Dermis blood vessel endothelial cell (primary cell): ENCODE data around the gene ITGAL. TPM values are rescaled to one million over a fixed set of nuclear protein-coding genes. Genes with fewer than 3 reads are reported as not detected.
A peak's percentile ranks its signal among the peaks of the same experiment; 100 is the strongest.
"Not testable (repeated sequence)": the region's sequence is repeated elsewhere in the genome, so short reads cannot be mapped to it uniquely, and the experiment has no call there.

ENCODE experiments used
- DNase-seq: peaks from one replicate; pipeline ENCODE4 v3.0.0; 2010
- total RNA-seq: library from RNA; depleted of rRNA; stranded (reverse); fragments of >200 nt; gene quantifications from 2 replicates; pipeline ENCODE4 v1.2.3, GENCODE V29; 2014

Gene ITGAL
- total RNA-seq, 1 donor from 2014 or later: not detected

DNA sequence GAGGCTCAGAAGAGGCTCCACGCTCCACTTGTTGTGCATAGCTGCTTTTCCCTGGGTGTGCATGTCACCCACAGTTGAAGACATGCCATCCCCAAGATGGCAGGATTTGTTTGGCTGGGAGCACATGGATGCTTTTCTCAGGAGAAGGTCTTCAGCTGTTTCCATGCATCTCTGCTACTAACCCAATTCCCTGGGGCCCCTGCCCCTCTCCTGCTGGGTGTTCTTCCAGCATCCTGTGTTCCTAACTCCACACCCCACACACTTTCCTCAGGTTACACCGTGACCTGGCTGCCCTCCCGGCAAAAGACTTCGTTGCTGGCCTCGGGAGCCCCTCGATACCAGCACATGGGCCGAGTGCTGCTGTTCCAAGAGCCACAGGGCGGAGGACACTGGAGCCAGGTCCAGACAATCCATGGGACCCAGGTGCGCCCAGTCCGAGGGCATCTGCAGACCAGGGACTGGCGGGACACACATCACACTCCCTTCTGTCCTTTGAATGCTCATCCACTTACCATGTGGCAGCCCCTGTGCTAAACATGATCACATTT lies 21.5 kb downstream of the ITGAL start:
- no peak for DNase-seq

DNA sequence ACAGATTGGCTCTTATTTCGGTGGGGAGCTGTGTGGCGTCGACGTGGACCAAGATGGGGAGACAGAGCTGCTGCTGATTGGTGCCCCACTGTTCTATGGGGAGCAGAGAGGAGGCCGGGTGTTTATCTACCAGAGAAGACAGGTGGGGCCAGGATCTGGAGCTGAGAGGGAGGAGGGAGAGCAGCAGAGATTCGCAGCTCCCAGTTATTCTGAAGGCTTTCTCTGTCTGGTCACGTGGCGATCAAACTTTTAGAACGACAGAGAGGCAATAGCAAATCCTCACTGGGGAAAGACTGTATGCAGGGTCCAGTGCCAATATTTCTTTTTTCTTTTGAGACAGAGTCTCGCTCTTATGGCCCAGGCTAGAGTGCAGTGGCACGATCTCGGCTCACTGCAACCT lies 22.2 kb downstream of the ITGAL start:
- no peak for DNase-seq

DNA sequence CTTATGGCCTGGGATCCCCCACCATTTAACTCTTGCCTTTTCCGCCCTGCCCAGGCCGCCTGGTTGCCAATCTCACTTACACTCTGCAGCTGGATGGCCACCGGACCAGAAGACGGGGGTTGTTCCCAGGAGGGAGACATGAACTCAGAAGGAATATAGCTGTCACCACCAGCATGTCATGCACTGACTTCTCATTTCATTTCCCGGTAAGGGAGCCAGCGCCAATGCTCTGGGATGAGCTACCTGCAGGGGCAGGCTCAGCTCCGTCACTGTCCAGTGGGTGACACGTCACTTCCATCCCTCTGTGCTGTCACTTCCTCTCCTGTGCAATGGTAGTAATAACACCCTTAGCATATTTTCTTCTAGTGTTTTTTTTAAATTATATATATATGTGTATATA lies 26.7 kb downstream of the ITGAL start:
- DNase-seq: no peak

DNA sequence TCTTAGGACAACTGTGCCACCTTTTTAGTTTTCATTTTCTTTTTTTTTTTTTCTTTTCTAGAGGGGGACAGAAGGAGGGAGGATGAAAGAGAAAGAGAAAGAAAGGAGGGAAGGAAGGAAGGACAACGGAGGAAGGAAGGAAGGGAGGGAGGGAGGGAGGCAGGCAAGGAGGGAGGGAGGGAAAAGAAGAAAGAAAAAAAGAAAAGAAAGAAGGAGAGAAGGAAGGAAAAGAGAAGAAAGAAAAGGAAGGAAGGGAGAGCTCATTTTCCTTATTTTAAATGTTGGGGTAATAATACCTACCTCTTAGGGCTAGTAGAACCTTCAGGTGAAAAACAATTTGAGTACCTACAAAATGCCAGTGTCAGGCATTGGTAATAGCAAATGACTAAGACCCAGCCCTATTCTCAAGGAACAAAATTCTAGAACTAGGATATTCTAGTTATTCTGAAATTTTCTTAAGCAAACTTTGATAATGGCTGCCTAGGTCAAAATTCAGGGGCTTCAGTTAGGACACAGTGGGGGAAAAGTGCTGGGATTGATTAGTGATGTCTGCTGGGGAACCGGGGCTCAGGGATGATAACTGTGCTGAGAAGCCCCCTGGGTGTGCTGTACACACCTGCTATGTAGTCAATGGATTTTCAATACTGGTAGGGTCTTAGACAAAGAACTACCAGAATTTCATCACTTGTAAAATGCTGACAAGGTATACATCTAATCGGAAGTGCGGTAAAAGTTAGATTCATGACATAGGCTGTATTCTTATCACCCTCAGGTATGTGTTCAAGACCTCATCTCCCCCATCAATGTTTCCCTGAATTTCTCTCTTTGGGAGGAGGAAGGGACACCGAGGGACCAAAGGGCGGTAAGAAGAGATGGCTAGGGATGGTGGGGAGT lies 31.1 kb downstream of the ITGAL start:
- no peak for DNase-seq

DNA sequence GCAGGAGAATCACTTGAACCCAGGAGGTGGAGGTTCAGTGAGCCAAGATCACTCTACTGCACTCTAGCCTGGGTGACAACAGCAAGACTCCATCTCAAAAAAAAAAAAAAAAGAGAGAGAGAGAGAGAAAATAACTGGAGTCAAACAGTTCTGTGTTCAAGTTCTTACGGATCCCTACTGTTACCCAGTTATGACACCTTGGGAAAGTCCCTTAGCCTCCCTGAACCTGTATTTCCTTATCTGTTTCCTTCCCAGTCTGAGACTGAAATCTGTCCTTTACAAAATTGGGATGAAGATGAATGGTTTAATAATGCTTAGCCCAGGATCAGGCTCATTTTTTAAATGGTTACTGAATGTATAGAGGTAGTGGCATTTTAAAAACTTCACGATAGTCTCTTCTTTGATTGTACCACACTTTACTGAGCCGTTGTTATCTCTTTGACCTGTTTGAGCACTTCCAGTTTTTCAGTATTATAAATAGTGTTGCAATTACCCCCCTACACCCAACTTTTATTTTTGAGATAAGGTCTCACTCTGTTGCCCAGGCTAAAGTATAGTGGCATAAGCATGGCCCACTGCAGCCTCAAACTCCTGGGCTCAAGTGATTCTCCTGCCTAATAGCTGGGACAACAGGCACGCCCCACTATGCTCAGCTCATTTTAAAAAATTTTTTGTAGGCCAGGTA lies 36.7 kb downstream of the ITGAL start:
- no peak for DNase-seq

DNA sequence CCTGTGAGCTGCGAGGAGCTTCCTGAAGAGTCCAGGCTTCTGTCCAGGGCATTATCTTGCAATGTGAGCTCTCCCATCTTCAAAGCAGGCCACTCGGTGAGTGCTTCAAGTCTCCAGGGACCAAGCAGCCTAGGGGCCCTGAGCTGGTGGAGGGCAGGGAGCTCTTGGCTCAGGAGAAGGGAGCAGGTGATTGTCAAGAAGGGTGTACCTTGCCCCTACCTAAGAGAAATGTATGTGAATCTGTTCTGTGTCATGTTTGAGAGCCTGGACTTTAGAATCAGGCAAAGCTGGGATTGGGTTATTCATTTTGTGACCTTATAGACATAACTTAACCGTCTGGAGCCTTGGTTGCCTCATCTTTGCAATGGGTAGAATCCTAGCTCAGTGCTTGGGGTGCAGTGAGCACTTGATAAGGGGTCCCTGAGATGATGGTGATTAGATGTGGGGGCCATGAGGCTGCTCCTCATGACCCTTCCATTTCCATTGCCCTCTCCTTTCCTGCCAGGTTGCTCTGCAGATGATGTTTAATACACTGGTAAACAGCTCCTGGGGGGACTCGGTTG lies 37.9 kb downstream of the ITGAL start:
- no peak for DNase-seq

DNA sequence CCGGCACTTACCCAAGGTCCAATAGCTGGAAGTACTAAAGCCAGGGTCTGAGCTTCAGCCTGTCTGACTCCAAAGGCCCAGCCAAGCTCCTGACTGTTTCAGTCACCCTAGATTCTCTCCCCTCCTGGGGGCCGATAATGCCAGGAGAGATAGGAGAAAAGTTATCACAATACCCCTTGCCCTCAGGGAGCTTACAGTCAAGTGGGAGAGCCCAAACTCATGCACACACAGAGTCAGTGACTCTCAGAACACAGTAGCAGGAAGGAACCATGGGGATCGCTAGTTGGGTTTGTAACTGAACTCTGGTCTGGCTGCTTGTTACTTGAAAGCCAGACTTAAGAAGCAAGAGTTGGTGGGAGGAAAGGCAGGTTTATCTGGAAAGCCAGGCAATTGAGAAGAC lies 39.0 kb downstream of the ITGAL start:
- no peak for DNase-seq

DNA sequence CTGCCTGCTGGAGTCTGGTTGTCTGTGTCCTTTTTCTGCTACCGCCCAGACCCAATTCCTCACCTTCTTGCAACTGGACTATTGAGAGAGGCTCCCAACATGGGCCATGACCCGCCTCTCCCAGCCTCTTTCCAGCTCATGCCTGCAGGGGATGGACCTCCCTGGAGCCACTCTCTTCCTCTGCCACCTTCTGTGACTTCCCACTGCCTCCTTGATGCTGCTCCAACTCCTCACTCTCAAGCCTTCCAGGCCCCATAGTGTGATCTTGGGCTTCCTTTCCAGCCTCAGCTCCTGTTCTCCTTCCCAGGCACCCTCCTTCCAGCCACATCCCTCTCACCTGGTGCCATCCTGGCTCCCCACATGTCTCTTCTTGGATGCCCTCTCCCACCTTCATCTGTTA lies 42.7 kb downstream of the ITGAL start:
- no peak for DNase-seq

DNA sequence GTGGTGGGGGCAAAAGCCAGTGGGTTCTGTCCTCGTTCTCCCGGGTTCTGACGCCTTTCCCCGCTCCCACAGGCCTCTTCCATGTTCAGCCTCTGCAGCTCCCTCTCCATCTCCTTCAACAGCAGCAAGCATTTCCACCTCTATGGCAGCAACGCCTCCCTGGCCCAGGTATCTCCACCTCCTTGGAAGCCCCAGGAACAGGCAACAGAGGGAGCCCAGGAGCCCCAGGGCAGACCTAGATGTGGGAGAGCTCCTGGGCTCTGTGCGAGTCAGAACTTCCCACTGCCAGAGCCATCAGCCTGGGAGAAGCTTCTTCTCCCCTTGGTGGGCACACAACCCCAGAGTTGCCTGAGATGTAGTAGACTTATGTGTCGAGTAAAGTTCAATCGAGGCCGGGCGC lies 46.0 kb downstream of the ITGAL start:
- no peak for DNase-seq

DNA sequence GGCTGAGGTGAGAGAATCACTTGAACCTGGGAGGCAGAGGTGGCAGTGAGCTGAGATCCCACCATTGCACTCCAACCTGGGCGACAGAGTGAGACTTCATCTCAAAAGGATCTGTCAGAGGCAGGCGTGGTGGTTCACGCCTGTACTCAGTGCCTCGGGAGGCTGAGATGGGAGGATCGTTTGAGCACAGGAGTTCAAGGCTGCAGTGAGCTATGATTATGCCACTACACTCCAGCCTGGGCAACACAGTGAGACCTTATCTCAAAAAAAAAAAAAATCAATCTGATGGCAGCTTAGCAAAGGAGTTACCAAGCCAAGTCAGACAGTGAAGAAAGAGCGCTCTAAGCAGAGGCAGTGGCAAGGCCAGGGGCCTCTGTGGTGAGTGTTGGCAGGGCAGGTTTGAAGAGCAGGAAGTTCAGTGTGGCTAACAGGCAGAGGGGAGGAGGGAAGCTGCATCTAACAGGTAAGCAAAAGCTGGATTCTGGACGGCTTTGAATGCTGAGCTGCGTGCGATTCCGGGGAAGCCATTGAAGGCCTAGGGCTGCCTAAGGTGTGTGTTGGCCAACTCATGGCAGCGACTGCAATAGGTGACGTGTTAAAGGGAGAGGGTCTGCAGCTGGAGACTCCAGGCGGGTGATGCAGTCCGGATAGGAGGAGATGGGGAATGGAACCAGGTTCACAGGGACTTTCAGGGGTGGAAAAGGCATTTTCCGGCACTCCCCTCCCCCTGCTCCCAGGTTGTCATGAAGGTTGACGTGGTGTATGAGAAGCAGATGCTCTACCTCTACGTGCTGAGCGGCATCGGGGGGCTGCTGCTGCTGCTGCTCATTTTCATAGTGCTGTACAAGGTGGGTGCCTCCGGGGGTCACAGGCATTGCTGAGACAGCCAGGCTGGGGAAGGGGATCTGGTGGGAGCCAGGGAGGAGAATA lies 46.8 kb downstream of the ITGAL start:
- no peak for DNase-seq

DNA sequence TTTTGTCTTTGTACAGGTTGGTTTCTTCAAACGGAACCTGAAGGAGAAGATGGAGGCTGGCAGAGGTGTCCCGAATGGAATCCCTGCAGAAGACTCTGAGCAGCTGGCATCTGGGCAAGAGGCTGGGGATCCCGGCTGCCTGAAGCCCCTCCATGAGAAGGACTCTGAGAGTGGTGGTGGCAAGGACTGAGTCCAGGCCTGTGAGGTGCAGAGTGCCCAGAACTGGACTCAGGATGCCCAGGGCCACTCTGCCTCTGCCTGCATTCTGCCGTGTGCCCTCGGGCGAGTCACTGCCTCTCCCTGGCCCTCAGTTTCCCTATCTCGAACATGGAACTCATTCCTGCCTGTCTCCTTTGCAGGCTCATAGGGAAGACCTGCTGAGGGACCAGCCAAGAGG lies 48.9 kb downstream of the ITGAL start:
- DNase-seq: no peak

DNA sequence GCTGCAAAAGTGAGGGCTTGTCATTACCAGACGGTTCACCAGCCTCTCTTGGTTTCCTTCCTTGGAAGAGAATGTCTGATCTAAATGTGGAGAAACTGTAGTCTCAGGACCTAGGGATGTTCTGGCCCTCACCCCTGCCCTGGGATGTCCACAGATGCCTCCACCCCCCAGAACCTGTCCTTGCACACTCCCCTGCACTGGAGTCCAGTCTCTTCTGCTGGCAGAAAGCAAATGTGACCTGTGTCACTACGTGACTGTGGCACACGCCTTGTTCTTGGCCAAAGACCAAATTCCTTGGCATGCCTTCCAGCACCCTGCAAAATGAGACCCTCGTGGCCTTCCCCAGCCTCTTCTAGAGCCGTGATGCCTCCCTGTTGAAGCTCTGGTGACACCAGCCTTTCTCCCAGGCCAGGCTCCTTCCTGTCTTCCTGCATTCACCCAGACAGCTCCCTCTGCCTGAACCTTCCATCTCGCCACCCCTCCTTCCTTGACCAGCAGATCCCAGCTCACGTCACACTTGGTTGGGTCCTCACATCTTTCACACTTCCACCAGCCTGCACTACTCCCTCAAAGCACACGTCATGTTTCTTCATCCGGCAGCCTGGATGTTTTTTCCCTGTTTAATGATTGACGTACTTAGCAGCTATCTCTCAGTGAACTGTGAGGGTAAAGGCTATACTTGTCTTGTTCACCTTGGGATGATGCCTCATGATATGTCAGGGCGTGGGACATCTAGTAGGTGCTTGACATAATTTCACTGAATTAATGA lies 49.5 kb downstream of the ITGAL start:
- no peak for DNase-seq

DNA sequence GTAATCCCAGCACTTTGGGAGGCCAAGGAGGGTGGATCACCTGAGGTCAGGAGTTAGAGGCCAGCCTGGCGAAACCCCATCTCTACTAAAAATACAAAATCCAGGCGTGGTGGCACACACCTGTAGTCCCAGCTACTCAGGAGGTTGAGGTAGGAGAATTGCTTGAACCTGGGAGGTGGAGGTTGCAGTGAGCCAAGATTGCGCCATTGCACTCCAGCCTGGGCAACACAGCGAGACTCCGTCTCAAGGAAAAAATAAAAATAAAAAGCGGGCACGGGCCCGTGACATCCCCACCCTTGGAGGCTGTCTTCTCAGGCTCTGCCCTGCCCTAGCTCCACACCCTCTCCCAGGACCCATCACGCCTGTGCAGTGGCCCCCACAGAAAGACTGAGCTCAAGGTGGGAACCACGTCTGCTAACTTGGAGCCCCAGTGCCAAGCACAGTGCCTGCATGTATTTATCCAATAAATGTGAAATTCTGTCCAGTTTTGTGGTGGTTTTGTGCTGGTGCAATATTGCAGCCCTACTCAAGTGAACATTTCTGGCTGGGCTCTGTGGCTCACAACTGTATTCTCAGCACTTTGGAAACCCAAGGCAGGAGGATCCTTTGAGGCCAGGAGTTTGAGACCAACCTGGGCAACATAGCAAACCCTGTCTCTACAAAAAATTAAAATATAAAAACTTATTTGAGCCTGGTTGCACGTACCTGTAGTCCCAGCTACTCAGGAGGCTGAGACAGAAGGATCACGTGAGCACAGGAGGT lies 50.3 kb downstream of the ITGAL start:
- not testable (repeated sequence) for DNase-seq

DNA sequence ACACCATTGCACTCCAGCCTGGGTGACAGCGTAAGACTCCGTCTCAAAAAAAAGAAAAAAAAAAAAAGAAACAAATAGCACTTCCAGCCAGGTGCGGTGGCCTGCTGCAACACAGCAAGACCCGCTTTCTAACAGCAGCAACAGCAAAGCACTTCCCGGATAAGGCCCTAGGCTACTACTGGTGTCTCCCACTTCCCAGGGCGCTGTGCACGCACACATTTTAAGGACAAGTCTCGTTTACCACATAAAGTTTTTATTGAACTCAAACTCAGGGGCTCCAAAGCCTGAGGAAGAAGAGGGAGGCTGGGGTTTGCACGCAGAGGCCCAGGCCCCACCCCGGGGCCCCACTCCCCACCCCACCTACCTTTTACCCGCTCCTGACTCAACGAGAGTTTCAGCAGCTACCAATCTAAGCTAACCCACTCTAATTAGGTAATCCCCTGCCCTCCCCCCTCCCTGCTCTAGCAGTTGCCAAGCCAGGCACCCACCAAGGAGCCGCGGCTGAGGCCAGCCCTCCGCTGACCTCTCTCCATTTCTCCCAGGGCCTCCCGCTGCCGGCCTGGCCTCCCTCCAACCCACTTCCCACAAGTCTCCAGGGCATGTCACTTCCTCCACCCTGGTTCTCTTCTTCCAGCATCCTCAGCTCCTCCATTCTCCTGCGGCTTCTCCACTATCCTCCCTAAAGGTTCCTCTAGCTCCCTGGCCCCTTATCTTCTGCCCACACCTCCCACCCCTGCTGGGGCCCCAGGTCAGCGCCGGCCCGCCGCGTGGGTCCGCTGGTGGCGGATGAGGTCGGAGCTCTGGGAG lies 51.4 kb downstream of the ITGAL start:
- DNase-seq: no peak

DNA sequence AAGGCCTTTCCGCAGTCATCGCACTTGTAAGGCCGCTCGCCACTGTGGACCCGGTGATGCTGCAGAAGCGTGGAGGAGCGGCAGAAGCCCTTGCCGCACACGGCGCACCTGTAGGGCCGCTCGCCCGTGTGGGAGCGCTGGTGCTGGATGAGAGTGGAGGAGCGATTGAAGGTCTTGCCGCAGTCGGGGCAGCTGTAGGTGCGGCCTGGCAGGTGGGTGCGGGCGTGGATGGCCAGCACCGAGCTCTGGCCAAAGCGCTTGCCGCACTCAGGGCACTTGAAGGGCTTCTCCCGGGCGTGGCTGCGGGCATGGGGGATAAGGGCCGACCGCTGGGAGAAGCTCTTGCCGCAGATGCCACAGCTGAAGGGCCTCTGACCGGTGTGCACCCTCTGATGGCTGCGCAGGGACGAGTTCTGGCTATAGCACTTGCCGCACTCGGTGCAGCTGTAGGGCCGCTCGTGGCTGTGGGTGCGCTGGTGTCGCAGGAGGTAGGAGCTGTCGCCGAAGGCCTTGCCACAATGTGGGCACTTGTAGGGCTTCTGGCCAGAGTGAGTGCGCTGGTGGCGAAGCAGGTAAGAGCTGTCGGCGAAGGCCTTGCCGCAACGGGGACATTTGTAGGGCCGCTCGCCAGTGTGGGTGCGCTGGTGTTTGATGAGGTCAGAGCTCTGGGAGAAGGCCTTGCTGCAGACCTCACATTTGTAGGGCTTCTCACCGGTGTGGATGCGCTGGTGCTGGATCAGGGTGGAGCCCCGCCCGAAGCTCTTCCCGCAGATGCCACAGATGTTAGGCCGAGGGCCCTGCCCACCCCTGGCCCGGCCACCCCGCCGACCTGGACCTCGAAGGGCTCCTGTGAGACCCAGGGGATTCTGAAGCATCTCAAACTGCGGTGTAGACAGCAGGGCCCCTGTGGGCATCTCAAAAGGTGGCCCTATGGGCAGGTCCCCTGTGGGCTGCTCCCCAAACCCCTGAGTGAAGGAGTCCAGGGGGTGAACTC lies 52.3 kb downstream of the ITGAL start:
- DNase-seq: no peak

DNA sequence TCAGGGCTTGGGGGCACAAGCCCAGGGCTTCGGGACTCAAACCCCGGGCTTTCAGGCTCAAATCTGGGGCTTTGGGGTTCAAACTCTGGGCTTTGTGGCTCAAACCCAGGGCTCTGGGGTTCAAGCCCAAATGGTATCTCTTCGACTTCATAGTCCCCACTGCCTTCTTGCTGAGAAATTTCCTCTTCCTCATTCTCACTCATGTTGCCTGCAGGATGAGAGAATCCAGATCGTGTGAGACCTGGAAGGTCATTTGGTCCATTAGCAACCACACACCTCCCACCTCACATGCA lies 53.2 kb downstream of the ITGAL start:
- no peak for DNase-seq

DNA sequence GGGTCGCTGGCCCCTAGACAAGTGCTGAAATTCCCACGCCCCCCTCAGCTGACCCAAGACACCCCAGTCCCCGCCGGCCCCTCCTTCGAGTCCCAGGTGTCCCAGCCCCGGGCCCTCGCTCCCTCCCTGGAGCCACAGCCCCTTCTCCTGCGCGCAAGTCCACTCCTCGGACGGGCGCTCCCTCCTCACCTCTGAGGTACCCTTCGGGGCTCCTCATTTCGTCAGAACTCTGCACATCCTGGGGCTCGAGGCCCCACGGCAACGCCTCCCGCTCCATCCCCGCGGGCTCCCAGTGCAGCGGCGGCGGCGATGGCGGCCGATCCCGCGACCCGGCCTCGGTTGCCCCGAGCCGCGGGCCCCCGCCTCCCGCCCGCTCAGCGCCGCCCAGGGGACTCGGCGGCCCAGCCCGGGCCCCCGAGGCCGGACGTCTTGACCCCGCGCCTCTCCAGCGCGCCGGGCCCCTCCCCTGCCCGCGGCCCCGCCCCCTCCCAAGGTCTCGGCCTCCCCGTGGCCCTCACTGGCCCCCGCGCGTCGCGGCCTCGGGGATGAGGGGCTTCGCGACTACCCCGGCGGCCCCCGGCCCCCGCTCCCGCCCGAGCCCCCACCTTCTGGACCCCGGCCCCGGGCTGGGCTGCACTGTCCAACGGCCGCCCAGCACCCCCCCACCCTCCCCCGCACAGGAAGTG lies 53.7 kb downstream of the ITGAL start, which contains the start of gene ZNF768:
TSS of gene ZNF768 (minus strand) at position 430 of the 686 bp plus-strand sequence. CDS start at position 277, 153 bp downstream.
- DNase-seq: peak; percentile 42
